ENCODE results near the gene FSTL5.

GRCh38 chr4:161704653-161705052, 459.1 kb downstream of the FSTL5 start:
- TF ChIP-seq CTCF (IDR thresholded peaks at IDR 0.05) (no peak), POLR2A (IDR thresholded peaks at IDR 0.05) (no peak)
